Adrenal gland (tissue), 12 donors: ENCODE data around the gene PABPC1L. TPM values are rescaled to one million over a fixed set of nuclear protein-coding genes. Genes with fewer than 3 reads are reported as not detected.
A peak's percentile ranks its signal among the peaks of the same experiment; 100 is the strongest.

Experiments
- DNase-seq, 7 donors: peaks; one replicate each; pipeline ENCODE4 v3.0.0-alpha.2; 2019 to 2020
- H3K27ac ChIP-seq, 5 donors: fragments of 200-600 bp; sonication (generic) in 4 of 5; 1 replicate in 3 of 5; 2 replicates in 2 of 5; pipeline versions ENCODE4 v1.5.1 to v1.8.0; 2016 to 2020; ENCODE audit warnings: mild to moderate bottlenecking in 1 of 5
- H3K27me3 ChIP-seq: fragments of 200-600 bp; 2 replicates; pipeline ENCODE4 v1.8.0; 2021
- H3K36me3 ChIP-seq, 2 donors: fragments of 200-600 bp; replicated peaks in 1 of 2; 1 replicate in 1 of 2; 2 replicates in 1 of 2; pipeline versions ENCODE4 v1.5.1 to v1.8.0; 2018 to 2022
- H3K4me1 ChIP-seq, 2 donors: fragments of 200-600 bp; replicated peaks in 1 of 2; 1 replicate in 1 of 2; 2 replicates in 1 of 2; pipeline versions ENCODE4 v1.5.1 to v1.8.0; 2018 to 2021
- H3K4me3 ChIP-seq, 4 donors: fragments of 200-600 bp; sonication (generic) in 3 of 4; one replicate each; pipeline ENCODE4 v1.5.1; 2016 to 2018
- H3K9me3 ChIP-seq, 3 donors: fragments of 200-600 bp; sonication (generic) in 1 of 3; replicated peaks in 1 of 3; 1 replicate in 2 of 3; 2 replicates in 1 of 3; pipeline versions ENCODE4 v1.5.1 to v1.8.0; 2016 to 2021
- CTCF ChIP-seq, 6 experiments: fragments of 450-650 bp in 4 of 6; fragments of 200-600 bp in 2 of 6; sonication (generic) in 1 of 6; IDR thresholded peaks; 1 replicate in 5 of 6; 2 replicates in 1 of 6; pipeline versions ENCODE4 v1.5.1 to v1.8.0; 2016 to 2021; ENCODE audit warnings: antibody characterized with exemption in 6 of 6, mild to moderate bottlenecking in 2 of 6, moderate library complexity in 1 of 6
- POLR2A ChIP-seq, 2 donors: fragments of 450-650 bp; IDR thresholded peaks; one replicate each; pipeline ENCODE4 v1.6.1; 2017; ENCODE audit warnings: antibody characterized with exemption in 2 of 2, mild to moderate bottlenecking in 2 of 2, moderate library complexity in 1 of 2
- WGBS, 4 donors: extraction: QIAGEN DNeasy Blood & Tissue Kit in 2 of 4; methylation state at CpG; one replicate each; pipeline versions ENCODE4 v1.1.5 to v1.1.7; 2013 to 2017; 5-methylcytosine and 5-hydroxymethylcytosine counted together
- intact Hi-C, 2 donors: fragments of 100-400 bp; cut with DNase I; formaldehyde crosslinking; loops; one replicate each; pipeline versions ENCODE4 v1.14.1 to v1.15.0; 2022 to 2023
- polyA plus RNA-seq, 3 donors: library from polyadenylated mRNA; stranded (reverse); fragments of 200-250 nt in 2 of 3; fragments of 350-450 nt in 1 of 3; fragmentation: Illumina TruSeq in 1 of 3; extraction: RNeasy Lipid Tissue Mini Kit (QIAGEN cat#74804) in 1 of 3; gene quantifications; one replicate each; pipeline ENCODE4 v1.2.3, GENCODE V29; 2013 to 2014
- total RNA-seq, 9 donors: library from RNA; depleted of rRNA in 4 of 9; stranded (reverse); fragments of >200 nt in 4 of 9; fragments of 120-200 nt in 1 of 9; fragmentation: NEBNext Ultra II Directional in 1 of 9; extraction: Animal tissue kit (Norgen Biotek cat#: 25700) in 1 of 9; gene quantifications; one replicate each; pipeline versions ENCODE4 v1.1.0 to v1.2.4, GENCODE V29; 2013 to 2023
- donor health status: healthy with polysubstance abuse.
- donor health status: Bipolar disorder and iron deficiency.
- donor health status: DM: yes; HTN: yes; CAD: no.
- donor health status: DM: no; HTN: no; CAD: no.
- donor health status: DM: no; HTN: no; CAD: no.
- donor health status: DM: yes; HTN: yes; CAD: no.

PABPC1L gene
- total and polyA plus RNA-seq, 12 donors, result 2.8 to 90.3 (median 13.1) TPM

- H3K4me3 ChIP-seq, result no peak overlapping the region
- DNase-seq, result no peak
- 74 to 82% (median 77%) methylated on average over 4 of the region's 4 CpGs for WGBS, 4 donors
- peaks cover 0 to 58% of the 10 kb centered on the region in 2 donors for H3K36me3 ChIP-seq
- peaks cover 0 to 16% of the 10 kb centered on the region in 2 donors for H3K4me1 ChIP-seq
- TF ChIP-seq POLR2A (IDR thresholded peaks at IDR 0.05) (no peak), CTCF (IDR thresholded peaks at IDR 0.05) (no peak)
- no peak overlapping the region for H3K27ac ChIP-seq
- H3K27me3 ChIP-seq, result no peaks in the 10 kb centered on the region
- intact Hi-C loops, result no loop called here
- no peaks in the 10 kb centered on the region for H3K9me3 ChIP-seq
Observed at GRCh38 chr20:44955270-44955669, 45.4 kb downstream of the PABPC1L start.

GRCh38 chr20:44956410-44956809 lies 46.5 kb downstream of the PABPC1L start:
- WGBS, 4 donors, result 88 to 100% (median 93%) methylated on average over 3 of the region's 3 CpGs
- DNase-seq, result no peak
- Histone ChIP-seq H3K4me3 (no peak overlapping the region), H3K27ac (no peak overlapping the region), H3K9me3 (no peaks in the 10 kb centered on the region), H3K36me3 (peaks cover 0 to 47% of the 10 kb centered on the region in 2 donors), H3K27me3 (no peaks in the 10 kb centered on the region), H3K4me1 (peaks cover 0 to 22% of the 10 kb centered on the region in 2 donors)
- intact Hi-C loops, result no loop called here
- TF ChIP-seq POLR2A (IDR thresholded peaks at IDR 0.05) (no peak), CTCF (IDR thresholded peaks at IDR 0.05) (no peak)

DNA sequence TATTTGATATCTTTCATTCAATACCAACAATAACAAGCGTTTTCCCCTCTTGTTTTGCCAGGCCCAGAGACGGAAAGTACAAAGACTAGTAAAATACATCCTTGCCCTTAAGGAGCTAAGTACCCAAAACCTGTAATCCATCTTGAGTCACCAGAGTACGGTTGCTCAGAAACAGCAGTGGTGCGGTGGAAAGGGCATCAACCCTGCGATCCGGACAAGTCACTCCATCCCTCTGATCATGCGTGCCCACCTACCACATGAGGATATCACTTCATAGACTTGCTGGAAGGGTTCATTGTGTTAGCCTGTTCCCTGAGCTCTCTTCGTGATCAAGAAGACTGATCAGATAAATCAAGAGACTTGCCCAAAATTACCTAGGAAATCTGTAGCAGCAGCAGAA lies 48.4 kb downstream of the PABPC1L start:
- intact Hi-C loops, result no loop called here
- TF ChIP-seq POLR2A (IDR thresholded peaks at IDR 0.05) (no peak), CTCF (IDR thresholded peaks at IDR 0.05) (no peak)
- Histone ChIP-seq H3K4me3 (peak overlapping the region in 1 of 4 donors; percentile 73), H3K9me3 (no peaks in the 10 kb centered on the region), H3K27ac (no peak overlapping the region), H3K27me3 (no peaks in the 10 kb centered on the region), H3K36me3 (peaks cover 0 to 29% of the 10 kb centered on the region in 2 donors), H3K4me1 (peaks cover 0 to 22% of the 10 kb centered on the region in 2 donors)
- 77 to 92% (median 87%) methylated on average over 8 of the region's 8 CpGs for WGBS, 4 donors
- no peak for DNase-seq

DNA sequence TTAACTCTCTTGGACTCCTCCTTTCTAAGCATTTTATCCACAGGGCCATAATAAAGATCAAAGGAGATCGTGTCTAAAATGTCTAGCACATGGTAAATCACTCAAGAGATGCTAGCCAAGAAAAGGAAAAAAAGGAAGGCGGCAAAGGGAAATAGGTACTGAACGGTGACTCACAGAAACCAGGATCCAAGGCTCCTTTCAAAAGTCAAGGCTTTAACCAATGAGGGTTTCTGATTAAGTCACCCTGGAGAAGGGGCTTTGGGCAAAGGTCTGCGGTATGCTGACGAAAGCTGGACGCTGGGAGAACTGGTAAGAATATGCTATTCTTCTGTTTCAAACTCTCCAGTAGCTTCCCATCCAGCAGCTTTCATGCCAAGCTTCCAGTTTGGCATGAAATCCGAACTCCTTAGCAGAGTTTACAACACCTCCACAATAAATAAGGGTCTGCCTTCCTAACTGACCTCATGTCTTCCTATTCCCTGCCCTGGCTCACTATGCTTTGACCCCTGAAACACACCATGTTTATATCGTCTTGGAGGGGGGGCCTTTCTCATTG lies 49.3 kb downstream of the PABPC1L start:
- Histone ChIP-seq H3K27ac (peak overlapping the region in 4 of 5 donors; percentile 54 to 89 (median 82)), H3K36me3 (peaks cover 0 to 20% of the 10 kb centered on the region in 2 donors), H3K4me1 (peaks cover 0 to 22% of the 10 kb centered on the region in 2 donors), H3K4me3 (peak overlapping the region in 2 of 4 donors; percentile 65 to 73), H3K27me3 (no peaks in the 10 kb centered on the region), H3K9me3 (no peaks in the 10 kb centered on the region)
- WGBS, 4 donors, result 12 to 19% (median 18%) methylated on average over 8 of the region's 8 CpGs
- TF ChIP-seq CTCF (IDR thresholded peaks at IDR 0.05) (no peak), POLR2A (IDR thresholded peaks at IDR 0.05) (no peak)
- peak in 1 of 7 donors; percentile 31 for DNase-seq
- intact Hi-C loops, result no loop called here
